HepG2 (cell line): ENCODE measurements around the gene LRRFIP2. TPM values are rescaled to one million over a fixed set of nuclear protein-coding genes. Genes with fewer than 3 reads are reported as not detected.

Experiments used
- ATAC-seq: fragments of 200-7000 bp; cut with Tn5 transposase; 3 replicates; pipeline ENCODE4 v1.9.1; 2020; ENCODE audit warnings: mild to moderate bottlenecking, moderate library complexity
- BruUV-seq: library from RNA; stranded (reverse); fragments of 400-500 nt; replicated peaks from 2 replicates; lab custom pipeline; 2021; lab: Mats Ljungman, UMichigan
- CTCF ChIA-PET: fragments of 300-600 bp; formaldehyde crosslinking; extraction: SDS; loops from one replicate; lab custom pipeline; 2021; ENCODE audit warnings: low total read pairs, inconsistent platforms, low intra/inter-chr PET ratio; lab: Yijun Ruan, JAX
- POLR2A ChIA-PET: fragments of 350-600 bp; sonication (Branson Sonifier 250); formaldehyde crosslinking; loops from one replicate; lab custom pipeline; 2020; ENCODE audit warnings: antibody characterized with exemption, inconsistent platforms; lab: Yijun Ruan, JAX
- DNase-seq: peaks from one replicate; pipeline ENCODE4 v3.0.0-alpha.2; 2015; ENCODE audit warnings: low spot score
- FAIRE-seq: peaks from 3 replicates; lab custom pipeline; 2011; peaks lifted over from hg19 to GRCh38; lab: Jason Lieb, UNC
- H2AFZ ChIP-seq: one replicate; pipeline ENCODE4 v1.6.1; 2011; ENCODE audit warnings: low read length, inconsistent platforms
- H3K27ac ChIP-seq: fragments of 300-600 bp; 3 replicates; pipeline ENCODE4 v1.8.0; 2011; ENCODE audit warnings: mixed run types, mild to moderate bottlenecking, mixed read lengths, low read length, inconsistent platforms; ENCODE audit not compliant: insufficient read depth; ENCODE audit errors: extremely low read length
- H3K27me3 ChIP-seq, 2 experiments: fragments of 200-600 bp in 1 of 2; 2 replicates in 1 of 2; 3 replicates in 1 of 2; pipeline versions ENCODE4 v1.6.0 to v1.8.0; 2011; ENCODE audit warnings: low read length in 2 of 2, mild to moderate bottlenecking in 2 of 2, moderate library complexity in 2 of 2, inconsistent platforms in 1 of 2; ENCODE audit not compliant: insufficient read depth in 2 of 2, control insufficient read depth in 1 of 2
- H3K36me3 ChIP-seq, 2 experiments: fragments of 200-600 bp in 1 of 2; replicated peaks in 1 of 2; 2 replicates in 1 of 2; 3 replicates in 1 of 2; pipeline versions ENCODE4 v1.5.1 to v1.8.0; 2011; ENCODE audit warnings: low read length in 2 of 2, inconsistent platforms in 1 of 2; ENCODE audit not compliant: insufficient read depth in 2 of 2, control insufficient read depth in 1 of 2
- H3K4me1 ChIP-seq: 2 replicates; pipeline ENCODE4 v1.5.1; 2012; ENCODE audit warnings: low read length, inconsistent platforms; ENCODE audit not compliant: insufficient read depth
- H3K4me2 ChIP-seq: 2 replicates; pipeline ENCODE4 v1.6.0; 2011; ENCODE audit warnings: low read depth, low read length, inconsistent platforms
- H3K4me3 ChIP-seq, 3 experiments: fragments of 200-600 bp in 1 of 3; sonication (generic), shearing (Covaris generic) in 1 of 3; replicated peaks in 1 of 3; 2 replicates each; pipeline ENCODE4 v1.5.1; 2011 to 2016; ENCODE audit warnings: low read length in 3 of 3, inconsistent platforms in 2 of 3, low read depth in 2 of 3, mild to moderate bottlenecking in 2 of 3, control low read depth in 1 of 3, mixed read lengths in 1 of 3; ENCODE audit not compliant: insufficient read depth in 1 of 3
- H3K79me2 ChIP-seq: one replicate; pipeline ENCODE4 v1.6.1; 2011; ENCODE audit warnings: low read length, inconsistent platforms; ENCODE audit not compliant: insufficient read depth
- H3K9ac ChIP-seq: 2 replicates; pipeline ENCODE4 v1.6.0; 2011; ENCODE audit warnings: mild to moderate bottlenecking, low read depth, low read length, inconsistent platforms; ENCODE audit not compliant: insufficient read depth
- H3K9me3 ChIP-seq: 2 replicates; pipeline ENCODE4 v1.5.1; 2012; ENCODE audit warnings: mild to moderate bottlenecking, low read length
- H4K20me1 ChIP-seq: 2 replicates; pipeline ENCODE4 v1.6.0; 2011; ENCODE audit warnings: inconsistent platforms, mild to moderate bottlenecking, low read length, moderate library complexity; ENCODE audit not compliant: insufficient read depth
- NFAT5 ChIP-seq: sonication (generic); formaldehyde crosslinking; IDR thresholded peaks from 2 replicates; pipeline ENCODE4 v1.4.0; 2020; ENCODE audit warnings: missing genetic modification reagents
- NR2F6 ChIP-seq, 2 experiments: IDR thresholded peaks; 2 replicates each; pipeline ENCODE4 v1.6.1; 2016; ENCODE audit warnings: antibody characterized with exemption in 1 of 2, mild to moderate bottlenecking in 1 of 2
- RARG ChIP-seq: sonication (generic); formaldehyde crosslinking; IDR thresholded peaks from 2 replicates; pipeline ENCODE4 v1.4.0; 2020; ENCODE audit warnings: low read depth, mild to moderate bottlenecking, missing genetic modification reagents
- ZNF205 ChIP-seq: IDR thresholded peaks from 2 replicates; pipeline ENCODE4 v1.6.1; 2018; ENCODE audit warnings: missing biosample characterization, missing genetic modification reagents
- WGBS: methylation state at CpG from one replicate; pipeline ENCODE4 v1.1.6; 2017; ENCODE audit warnings: low lambda C conversion rate; 5-methylcytosine and 5-hydroxymethylcytosine counted together
- in situ Hi-C: cut with HindIII; loops from 2 replicates; pipeline ENCODE4 v1.10.0; 2017; ENCODE audit warnings: low pct_unique_long_range_greater_than_20kb; ENCODE audit not compliant: extremely low pct_ligation_motif_present
- intact Hi-C: fragments of 100-400 bp; cut with micrococcal nuclease; formaldehyde crosslinking; loops from one replicate; pipeline ENCODE4 v1.10.0; 2022; ENCODE audit not compliant: unreplicated experiment
- polyA plus RNA-seq, 8 experiments: library from polyadenylated mRNA; depleted of rRNA in 3 of 8; stranded (reverse) in 7 of 8; unstranded in 1 of 8; fragments of >200 nt; fragmentation: Illumina TruSeq in 4 of 8; extraction: Trizol in 4 of 8; gene quantifications; 2 replicates each; pipeline versions ENCODE4 v1.2.1 to v1.2.3, GENCODE V29; 2011 to 2016; ENCODE audit warnings: low read depth in 4 of 8, missing spikeins in 1 of 8, mixed read lengths in 1 of 8; ENCODE audit not compliant: insufficient read depth in 1 of 8
- total RNA-seq, 5 experiments: library from RNA; depleted of rRNA; stranded (reverse); fragments of >200 nt; fragmentation: Illumina TruSeq; extraction: Trizol; gene quantifications; 2 replicates each; pipeline ENCODE4 v1.2.3, GENCODE V29; 2016; ENCODE audit warnings: low read depth in 1 of 5

Gene LRRFIP2
- total and polyA plus RNA-seq, 2 of the 13 experiments (the other 11 are each of a cell fraction or from before 2014, with no cell fraction given) = 13.5 to 32.2 TPM

GRCh38 chr3:37054370-37054769 is 120.0 kb downstream of the LRRFIP2 start:
- no peaks in the 10 kb centered on the region for H3K27me3 ChIP-seq
- H4K20me1 ChIP-seq = no peaks in the 10 kb centered on the region
- ATAC-seq (no peak), DNase-seq (no peak)
- intact Hi-C loops = no loop called here
- in situ Hi-C loops = no loop called here
- no peak overlapping the region for H3K4me3 ChIP-seq
- H2AFZ ChIP-seq = no peak overlapping the region
- CTCF ChIA-PET = no interaction called here
- no peaks in the 10 kb centered on the region for H3K9me3 ChIP-seq
- WGBS = 94% methylated on average over 3 of the region's 3 CpGs
- no TSS peak for BruUV-seq
- no peak overlapping the region for H3K27ac ChIP-seq
- no peak overlapping the region for H3K9ac ChIP-seq
- peaks cover 18 to 69% of the 10 kb centered on the region in 2 experiments; a peak in 4 of 5 replicates for H3K36me3 ChIP-seq
- H3K4me1 ChIP-seq = 0 out of 2 replicates have a peak, but pooled peaks cover 6% of the 10 kb centered on the region
- POLR2A ChIA-PET = no interaction called here
- no peak for TF ChIP-seq ZNF205 (CRISPR knock-in tag)
- TF ChIP-seq NR2F6 (IDR thresholded peaks at IDR 0.05) = no peak
- TF ChIP-seq NR2F6 (CRISPR knock-in tag; IDR thresholded peaks at IDR 0.05) = no peak
- no peak for TF ChIP-seq RARG (CRISPR knock-in tag)
- TF ChIP-seq NFAT5 = no peak
- TF ChIP-seq, all 625 proteins: peak for 0
- Histone ChIP-seq H3K4me2 (no peak overlapping the region), H3K79me2 (no peaks in the 10 kb centered on the region)
- no peak for FAIRE-seq
